H1 (cell line): ENCODE results near the gene TMED5. TPM values are rescaled to one million over a fixed set of nuclear protein-coding genes. Genes with fewer than 3 reads are reported as not detected.

ENCODE experiments used
- CTCF ChIA-PET: fragments of 300-600 bp; sonication (Branson Sonifier 250); formaldehyde crosslinking; loops from one replicate; lab custom pipeline; 2021; ENCODE audit not compliant: partially characterized antibody; lab: Charles Lee
- POLR2A ChIA-PET: fragments of 300-600 bp; sonication (Branson Sonifier 250); formaldehyde crosslinking; loops from one replicate; lab custom pipeline; 2021; ENCODE audit warnings: inconsistent platforms; ENCODE audit not compliant: partially characterized antibody; lab: Charles Lee
- DNase-seq, 2 experiments: peaks; one replicate each; pipeline versions ENCODE4 v3.0.0 to v3.0.0-alpha.2; 2010 to 2022; ENCODE audit warnings: low spot score in 2 of 2, low read depth in 1 of 2, mixed read lengths in 1 of 2
- FAIRE-seq: peaks from 2 replicates; lab custom pipeline; 2011; peaks lifted over from hg19 to GRCh38; lab: Jason Lieb, UNC
- H2AFZ ChIP-seq: 2 replicates; pipeline ENCODE4 v1.8.1; 2012; ENCODE audit warnings: low read length, inconsistent platforms
- H2AK5ac ChIP-seq: 2 replicates; pipeline ENCODE4 v1.6.1; 2013; ENCODE audit warnings: low read depth, low read length
- H2BK120ac ChIP-seq: replicated peaks from 2 replicates; pipeline ENCODE3; 2013; ENCODE audit warnings: low read depth, low read length, inconsistent platforms
- H2BK12ac ChIP-seq: 2 replicates; pipeline ENCODE4 v1.6.1; 2013; ENCODE audit warnings: low read depth, low read length
- H2BK15ac ChIP-seq: 2 replicates; pipeline ENCODE4 v1.6.1; 2013; ENCODE audit warnings: low read length
- H2BK20ac ChIP-seq: 2 replicates; pipeline ENCODE4 v1.6.1; 2013; ENCODE audit warnings: low read length
- H2BK5ac ChIP-seq: 2 replicates; pipeline ENCODE4 v1.6.1; 2013; ENCODE audit warnings: low read depth, low read length
- H3K14ac ChIP-seq: 2 replicates; pipeline ENCODE4 v1.6.1; 2013; ENCODE audit warnings: inconsistent platforms; ENCODE audit not compliant: insufficient read length
- H3K18ac ChIP-seq: 2 replicates; pipeline ENCODE4 v1.6.1; 2013; ENCODE audit warnings: low read length; ENCODE audit errors: extremely low read depth
- H3K23ac ChIP-seq: 2 replicates; pipeline ENCODE4 v1.6.1; 2013; ENCODE audit warnings: inconsistent platforms; ENCODE audit not compliant: insufficient read length
- H3K23me2 ChIP-seq: 2 replicates; pipeline ENCODE4 v1.6.1; 2013; ENCODE audit warnings: low read depth, low read length
- H3K27ac ChIP-seq: 2 replicates; pipeline ENCODE4 v1.6.1; 2011; ENCODE audit warnings: low read depth, low read length, inconsistent platforms
- H3K27me3 ChIP-seq, 4 experiments: replicated peaks in 1 of 4; 1 replicate in 1 of 4; 2 replicates in 3 of 4; pipeline versions ENCODE4 v1.6.1 to v1.8.1; 2011 to 2013; ENCODE audit warnings: low read length in 3 of 4, mild to moderate bottlenecking in 3 of 4, inconsistent platforms in 2 of 4, mixed read lengths in 2 of 4, moderate library complexity in 1 of 4; ENCODE audit not compliant: control insufficient read depth in 3 of 4, insufficient read depth in 3 of 4; ENCODE audit errors: extremely low read depth in 1 of 4
- H3K36me3 ChIP-seq, 4 experiments: 2 replicates each; pipeline versions ENCODE4 v1.6.1 to v1.8.1; 2011 to 2013; ENCODE audit warnings: mild to moderate bottlenecking in 4 of 4, low read length in 3 of 4, moderate library complexity in 2 of 4, control low read depth in 1 of 4, inconsistent platforms in 1 of 4; ENCODE audit not compliant: insufficient read depth in 4 of 4, control insufficient read depth in 2 of 4
- H3K4ac ChIP-seq: replicated peaks from 2 replicates; pipeline ENCODE3; 2013; ENCODE audit warnings: low read length, low read depth, mixed read lengths, inconsistent platforms; ENCODE audit not compliant: insufficient read length
- H3K4me1 ChIP-seq, 4 experiments: replicated peaks in 1 of 4; 1 replicate in 1 of 4; 2 replicates in 3 of 4; pipeline versions ENCODE4 v1.6.1 to v1.8.1; 2011 to 2013; ENCODE audit warnings: low read length in 3 of 4, inconsistent platforms in 2 of 4, mixed read lengths in 1 of 4; ENCODE audit not compliant: insufficient read depth in 4 of 4, control insufficient read depth in 3 of 4
- H3K4me2 ChIP-seq, 2 experiments: 2 replicates each; pipeline versions ENCODE4 v1.6.1 to v1.8.1; 2011 to 2013; ENCODE audit warnings: low read depth in 2 of 2, low read length in 2 of 2, control low read depth in 1 of 2, inconsistent platforms in 1 of 2, mild to moderate bottlenecking in 1 of 2; ENCODE audit not compliant: insufficient read depth in 1 of 2
- H3K4me3 ChIP-seq, 4 experiments: fragments of 200-600, 300-600 bp in 1 of 4; sonication (generic), shearing (Covaris generic), sonication (Bioruptor Twin) in 1 of 4; 2 replicates each; pipeline versions ENCODE4 v1.5.1 to v1.8.1; 2011 to 2016; ENCODE audit warnings: low read length in 4 of 4, low read depth in 3 of 4, control low read depth in 2 of 4, inconsistent platforms in 2 of 4, mild to moderate bottlenecking in 2 of 4, mixed read lengths in 1 of 4, moderate library complexity in 1 of 4; ENCODE audit not compliant: insufficient read depth in 2 of 4; ENCODE audit errors: extremely low read depth in 1 of 4
- H3K56ac ChIP-seq: replicated peaks from 2 replicates; pipeline ENCODE3; 2013; ENCODE audit warnings: low read depth, mild to moderate bottlenecking, mixed read lengths, low read length, inconsistent platforms; ENCODE audit not compliant: insufficient read length
- H3K79me1 ChIP-seq: 2 replicates; pipeline ENCODE4 v1.6.1; 2013; ENCODE audit warnings: low read depth, low read length, control low read depth
- H3K79me2 ChIP-seq, 2 experiments: 2 replicates each; pipeline versions ENCODE4 v1.6.1 to v1.8.1; 2012 to 2013; ENCODE audit warnings: low read length in 2 of 2, mild to moderate bottlenecking in 2 of 2, inconsistent platforms in 1 of 2; ENCODE audit not compliant: insufficient read depth in 2 of 2, control insufficient read depth in 1 of 2
- H3K9ac ChIP-seq, 4 experiments: replicated peaks in 1 of 4; 1 replicate in 1 of 4; 2 replicates in 3 of 4; pipeline versions ENCODE4 v1.6.1 to v1.8.1; 2011 to 2013; ENCODE audit warnings: low read depth in 3 of 4, low read length in 3 of 4, control low read depth in 2 of 4, mild to moderate bottlenecking in 2 of 4, moderate library complexity in 2 of 4, inconsistent platforms in 1 of 4; ENCODE audit errors: extremely low read depth in 1 of 4
- H3K9me3 ChIP-seq, 2 experiments: 2 replicates each; pipeline versions ENCODE4 v1.6.1 to v1.8.1; 2012 to 2013; ENCODE audit warnings: mild to moderate bottlenecking in 2 of 2, moderate library complexity in 2 of 2, control low read depth in 1 of 2, inconsistent platforms in 1 of 2, low read depth in 1 of 2, low read length in 1 of 2, mixed read lengths in 1 of 2; ENCODE audit not compliant: insufficient read depth in 2 of 2
- H4K20me1 ChIP-seq, 2 experiments: replicated peaks in 1 of 2; 2 replicates each; pipeline versions ENCODE3 to v1.8.1; 2011 to 2013; ENCODE audit warnings: inconsistent platforms in 2 of 2, low read length in 2 of 2, mild to moderate bottlenecking in 1 of 2; ENCODE audit not compliant: insufficient read depth in 2 of 2, control insufficient read depth in 1 of 2
- H4K5ac ChIP-seq: 2 replicates; pipeline ENCODE4 v1.6.1; 2013; ENCODE audit warnings: low read length, low read depth, mixed read lengths, inconsistent platforms; ENCODE audit not compliant: insufficient read length
- H4K8ac ChIP-seq: 2 replicates; pipeline ENCODE4 v1.8.0; 2013; ENCODE audit warnings: mild to moderate bottlenecking, moderate library complexity, low read length, inconsistent platforms; ENCODE audit not compliant: insufficient read depth; ENCODE audit errors: extremely low read depth
- H4K91ac ChIP-seq: replicated peaks from 2 replicates; pipeline ENCODE3; 2013; ENCODE audit warnings: low read length, mixed read lengths, inconsistent platforms; ENCODE audit not compliant: insufficient read length
- CREB1 ChIP-seq: IDR thresholded peaks from 2 replicates; pipeline ENCODE4 v1.6.1; 2012; ENCODE audit warnings: inconsistent platforms
- HDAC6 ChIP-seq: IDR thresholded peaks from one replicate; pipeline ENCODE4 v1.7.1; 2012; ENCODE audit warnings: low read depth, mild to moderate bottlenecking, inconsistent platforms, low read length, moderate library complexity
- NRF1 ChIP-seq: IDR thresholded peaks from 2 replicates; pipeline ENCODE4 v1.6.1; 2011; ENCODE audit warnings: mild to moderate bottlenecking, low read depth, low read length, improper control_type of control experiment
- RFX5 ChIP-seq: IDR thresholded peaks from 2 replicates; pipeline ENCODE4 v1.6.1; 2011; ENCODE audit warnings: low read depth, low read length, improper control_type of control experiment, borderline replicate concordance
- RXRA ChIP-seq: IDR thresholded peaks from 2 replicates; pipeline ENCODE4 v1.6.1; 2011; ENCODE audit warnings: low read depth, mild to moderate bottlenecking, low read length, moderate library complexity; ENCODE audit not compliant: insufficient read depth
- TAF7 ChIP-seq: optimal IDR thresholded peaks from 2 replicates; pipeline ENCODE3; 2011; ENCODE audit warnings: low read depth, mild to moderate bottlenecking, inconsistent platforms, low read length, moderate library complexity, borderline replicate concordance
- TCF12 ChIP-seq: IDR thresholded peaks from 2 replicates; pipeline ENCODE4 v1.6.1; 2011; ENCODE audit warnings: low read depth, mild to moderate bottlenecking, low read length
- YY1 ChIP-seq: IDR thresholded peaks from 2 replicates; pipeline ENCODE4 v1.6.1; 2011; ENCODE audit warnings: low read depth, mild to moderate bottlenecking, low read length
- ZNF274 ChIP-seq: IDR thresholded peaks from 2 replicates; pipeline ENCODE4 v1.7.0; 2012; ENCODE audit warnings: low read length, borderline replicate concordance; ENCODE audit errors: extremely low read depth
- WGBS, 2 experiments: shearing (Covaris generic) in 1 of 2; methylation state at CpG; one replicate each; pipeline versions ENCODE4 v1.1.6 to v1.1.7; 2013 to 2015; ENCODE audit warnings: low lambda C conversion rate in 2 of 2, mixed read lengths in 2 of 2, inconsistent platforms in 1 of 2, low coverage in 1 of 2, missing lambda C conversion rate in 1 of 2; ENCODE audit not compliant: insufficient replicate concordance in 2 of 2, insufficient coverage in 1 of 2, insufficient read length in 1 of 2; ENCODE audit errors: extremely low coverage in 1 of 2, missing lambda C conversion rate in 1 of 2; 5-methylcytosine and 5-hydroxymethylcytosine counted together
- polyA plus RNA-seq, 7 experiments: library from polyadenylated mRNA; depleted of rRNA in 3 of 7; stranded (reverse) in 5 of 7; unstranded in 2 of 7; fragments of >200 nt in 5 of 7; fragments of 200-250 nt in 2 of 7; gene quantifications; 1 replicate in 5 of 7; 2 replicates in 1 of 7; 4 replicates in 1 of 7; pipeline versions ENCODE4 v1.2.1 to v1.2.3, GENCODE V29; 2011 to 2013; ENCODE audit warnings: missing spikeins in 2 of 7, mixed read lengths in 2 of 7
- total RNA-seq: library from RNA; stranded (reverse); fragmentation: NEBNext Ultra II Directional; extraction: Animal tissue kit (Norgen Biotek cat#: 25700); gene quantifications from 2 replicates; pipeline ENCODE4 v1.2.1, GENCODE V29; 2021
- TF ChIP-seq, protein P1 (sequence below): IDR thresholded peaks from 2 replicates; pipeline ENCODE4 v1.6.1; 2012; ENCODE audit warnings: low read length, inconsistent platforms

TMED5 gene
- total and polyA plus RNA-seq, 2 of the 8 experiments (the other 6 are each of a cell fraction or from before 2014, with no cell fraction given): 14.8 to 32.8 TPM

DNA sequence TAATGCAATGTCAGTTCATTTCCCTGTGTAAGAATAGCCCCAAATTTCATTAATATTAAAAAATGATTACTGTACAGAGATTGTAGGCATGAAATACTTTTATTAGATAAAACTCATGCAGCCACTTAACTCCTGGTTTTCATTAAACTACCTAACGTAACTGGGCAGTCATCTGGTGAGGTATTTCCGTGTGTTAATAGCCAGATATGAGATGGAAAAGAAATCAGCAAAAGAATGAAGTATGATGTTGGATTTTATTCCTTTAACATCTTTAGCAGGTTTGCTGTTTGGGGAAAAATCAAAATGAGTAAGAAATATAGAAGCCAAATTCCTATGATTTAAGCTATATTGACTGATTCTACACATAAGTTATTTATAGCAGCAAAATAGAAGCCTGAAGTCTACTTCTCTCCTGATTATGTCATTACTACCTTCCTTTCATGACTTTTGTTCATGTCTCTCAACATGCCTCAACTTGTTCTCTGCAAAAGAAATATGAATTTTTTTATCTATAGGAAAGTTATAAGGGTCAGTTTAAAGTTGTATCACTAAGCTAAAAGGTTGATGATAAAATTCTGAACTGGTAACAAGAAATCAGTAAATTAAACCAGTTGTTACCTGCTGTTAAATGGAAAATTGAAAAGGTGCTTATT is 42.9 kb upstream of the TMED5 start:
- no peaks in the 10 kb centered on the region for H4K20me1 ChIP-seq
- H3K4ac ChIP-seq: no peak overlapping the region
- no peak overlapping the region for H2BK15ac ChIP-seq
- WGBS, 2 experiments: 94% methylated on average over 2 of the region's 2 CpGs; no CpG with 5 or more reads in 1 of the 2 experiments
- H3K4me1 ChIP-seq: no peaks in the 10 kb centered on the region
- no peak overlapping the region for H2BK5ac ChIP-seq
- ChIA-PET CTCF (interaction anchor here (0.8 to 1.1 kb wide), 3 partner anchors 23 to 85 kb away, joined by 3 to 4 read pairs (median 3); no protein-coding TSS in a partner anchor), POLR2A (no interaction called here)
- H3K4me2 ChIP-seq: no peak overlapping the region
- peaks cover 0 to 3% of the 10 kb centered on the region in 2 experiments; a peak in 1 of 4 replicates for H3K9me3 ChIP-seq
- no peak overlapping the region for H3K23ac ChIP-seq
- no peak overlapping the region for H3K9ac ChIP-seq
- no peaks in the 10 kb centered on the region for H3K79me2 ChIP-seq
- no peak overlapping the region for H3K56ac ChIP-seq
- H4K8ac ChIP-seq: no peak overlapping the region
- H4K5ac ChIP-seq: no peak overlapping the region
- no peak overlapping the region for H3K27ac ChIP-seq
- H3K36me3 ChIP-seq: peaks cover 3 to 69% (median 24%) of the 10 kb centered on the region in 4 experiments; a peak in 7 of 8 replicates
- H3K18ac ChIP-seq: no peak overlapping the region
- FAIRE-seq (no peak), DNase-seq (no peak)
- TF ChIP-seq HDAC6 (no peak), NRF1 (no peak), CREB1 (no peak), TAF7 (no peak), RXRA (no peak), ZNF274 (no peak), YY1 (no peak), TCF12 (no peak), RFX5 (no peak)
- TF ChIP-seq, protein P1, sequence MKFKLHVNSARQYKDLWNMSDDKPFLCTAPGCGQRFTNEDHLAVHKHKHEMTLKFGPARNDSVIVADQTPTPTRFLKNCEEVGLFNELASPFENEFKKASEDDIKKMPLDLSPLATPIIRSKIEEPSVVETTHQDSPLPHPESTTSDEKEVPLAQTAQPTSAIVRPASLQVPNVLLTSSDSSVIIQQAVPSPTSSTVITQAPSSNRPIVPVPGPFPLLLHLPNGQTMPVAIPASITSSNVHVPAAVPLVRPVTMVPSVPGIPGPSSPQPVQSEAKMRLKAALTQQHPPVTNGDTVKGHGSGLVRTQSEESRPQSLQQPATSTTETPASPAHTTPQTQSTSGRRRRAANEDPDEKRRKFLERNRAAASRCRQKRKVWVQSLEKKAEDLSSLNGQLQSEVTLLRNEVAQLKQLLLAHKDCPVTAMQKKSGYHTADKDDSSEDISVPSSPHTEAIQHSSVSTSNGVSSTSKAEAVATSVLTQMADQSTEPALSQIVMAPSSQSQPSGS: no peak
- no peak overlapping the region for H2AK5ac ChIP-seq
- no peak overlapping the region for H2BK20ac ChIP-seq
- no peaks in the 10 kb centered on the region for H3K23me2 ChIP-seq
- H3K4me3 ChIP-seq: no peak overlapping the region
- H3K79me1 ChIP-seq: no peaks in the 10 kb centered on the region
- no peak overlapping the region for H4K91ac ChIP-seq
- no peak overlapping the region for H2BK120ac ChIP-seq
- H2AFZ ChIP-seq: no peak overlapping the region
- no peak overlapping the region for H3K14ac ChIP-seq
- H2BK12ac ChIP-seq: no peak overlapping the region
- no peaks in the 10 kb centered on the region for H3K27me3 ChIP-seq
